HG03280 (cell line): ENCODE measurements around the gene XYLT1.

ENCODE experiments used
- ATAC-seq: cut with Tn5 transposase; IDR thresholded peaks from one replicate; pipeline ENCODE4 v1.9.1; 2021; ENCODE audit warnings: mild to moderate bottlenecking, moderate library complexity; ENCODE audit not compliant: unreplicated experiment

XYLT1 gene

DNA sequence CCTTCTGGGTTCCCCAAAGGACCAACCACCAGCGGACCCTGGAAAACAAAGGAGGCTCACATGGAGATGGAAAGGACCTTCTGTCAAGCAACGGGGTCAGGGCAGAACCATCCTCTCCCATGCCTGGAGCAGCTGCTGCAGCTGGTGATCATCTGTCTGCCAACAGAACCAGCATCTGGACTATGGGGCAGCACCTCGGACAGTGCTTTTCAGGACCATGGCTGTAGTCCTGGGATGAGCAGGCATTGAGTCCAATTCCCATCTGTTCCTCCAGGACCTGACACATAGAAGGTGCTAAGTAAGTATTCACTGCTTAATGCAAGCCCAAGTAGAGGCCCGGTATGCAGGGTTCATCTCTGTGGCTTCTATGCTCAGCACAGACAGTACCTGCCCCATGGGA is 304.7 kb downstream of the XYLT1 start:
- ATAC-seq, result no peak

DNA sequence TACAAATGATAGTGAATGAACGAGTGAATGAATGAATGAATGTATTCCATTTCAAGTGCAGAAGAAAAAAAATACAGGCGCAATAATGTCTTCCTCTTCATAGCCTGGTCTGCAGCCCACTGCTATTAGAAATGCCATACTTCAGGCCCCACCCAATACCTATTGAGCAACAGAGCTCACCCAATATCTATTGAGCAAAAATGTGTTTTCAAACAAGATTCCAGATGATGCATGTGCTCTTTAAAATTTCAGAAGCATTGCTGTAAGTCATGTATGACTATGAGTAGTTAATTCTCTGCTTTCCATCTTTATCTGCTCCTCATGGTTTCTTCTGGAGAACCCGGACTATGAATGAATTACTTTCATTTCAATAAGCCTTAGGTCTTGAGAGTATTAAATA is 308.2 kb downstream of the XYLT1 start:
- no peak for ATAC-seq

GRCh38 chr16:17160920-17161431 is 309.8 kb downstream of the XYLT1 start:
- ATAC-seq, result no peak

DNA sequence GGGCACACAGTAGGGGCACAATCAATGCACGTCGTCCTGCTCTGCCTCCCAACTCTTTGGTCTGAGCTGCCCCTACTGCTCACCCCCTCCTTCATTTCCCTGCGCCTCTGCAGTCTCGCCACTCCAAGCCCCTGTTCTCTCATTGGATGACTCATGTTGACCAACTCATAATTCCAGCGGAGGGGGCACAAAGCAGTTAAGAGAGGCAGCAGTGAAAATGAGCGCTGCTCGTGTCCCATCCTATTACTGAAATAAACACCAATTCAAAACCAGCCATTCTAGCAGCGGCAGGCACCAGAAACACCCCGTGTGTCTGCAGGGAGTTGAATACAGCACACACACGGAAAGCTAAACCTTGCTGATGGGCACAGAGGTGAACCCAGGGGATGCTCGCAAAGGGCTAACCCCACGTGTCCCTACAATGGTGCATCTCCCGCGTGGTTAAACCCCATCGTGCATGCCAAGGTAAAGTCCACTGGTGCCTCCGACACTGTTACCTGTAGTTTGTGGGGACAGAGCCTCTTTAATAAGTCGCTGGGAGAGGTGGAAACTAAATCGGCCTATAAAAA is 310.4 kb downstream of the XYLT1 start:
- no peak for ATAC-seq

DNA sequence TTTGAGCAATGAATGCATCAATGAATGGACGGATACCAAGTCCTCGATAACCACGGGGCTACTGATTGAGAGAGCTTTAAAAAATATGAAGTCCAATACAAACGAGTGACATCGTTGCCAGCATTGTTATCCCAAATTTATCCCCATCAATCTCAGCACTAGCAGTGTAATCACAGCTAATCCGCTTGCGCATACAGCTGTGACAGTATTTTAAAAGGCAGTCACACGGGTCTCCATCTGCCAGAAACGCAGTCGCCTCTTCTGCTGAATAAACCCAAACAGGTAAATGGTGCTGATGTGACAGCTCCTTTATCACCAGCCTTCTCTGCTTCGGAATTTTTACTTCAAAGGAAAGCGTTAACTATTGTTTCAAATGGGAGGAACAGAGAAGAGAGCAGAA is 311.1 kb downstream of the XYLT1 start:
- no peak for ATAC-seq

DNA sequence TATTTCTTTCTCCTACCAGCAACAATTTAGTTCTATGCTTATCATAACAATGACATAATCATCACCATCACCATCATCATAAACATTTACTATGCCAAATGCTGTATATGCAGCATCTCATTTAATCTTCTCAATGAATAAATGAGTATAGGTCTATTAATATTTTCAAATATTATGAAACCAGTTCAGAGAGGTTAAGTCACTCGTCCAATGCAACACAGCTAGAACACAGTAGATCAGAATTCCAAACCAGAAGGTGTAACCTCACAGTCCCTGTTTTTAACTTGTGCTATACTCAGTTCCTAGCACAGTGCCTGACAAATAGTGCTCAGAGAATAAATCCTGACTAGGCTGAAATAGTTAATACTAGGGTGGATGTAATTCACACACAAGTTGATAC is 314.8 kb downstream of the XYLT1 start:
- no peak for ATAC-seq

DNA sequence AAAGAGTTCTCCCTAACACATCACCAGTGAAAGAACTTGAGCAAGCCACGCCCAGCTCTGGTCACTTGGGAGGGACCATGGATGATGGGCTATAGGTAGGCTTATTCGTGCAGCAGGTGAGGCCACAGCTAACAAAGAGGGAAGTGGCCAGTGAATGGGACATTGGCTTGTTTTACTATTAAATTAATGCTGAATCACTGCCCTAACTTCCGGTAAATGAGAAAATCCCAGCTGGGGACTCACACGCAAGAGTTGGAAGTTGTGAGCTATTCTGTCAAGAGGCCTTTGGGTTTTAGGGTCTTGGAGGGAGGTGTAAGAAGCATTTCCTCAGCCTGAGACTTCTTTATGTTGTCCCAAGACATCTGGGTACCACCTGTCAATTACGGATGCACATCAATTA is 315.3 kb downstream of the XYLT1 start:
- ATAC-seq, result no peak

- no peak for ATAC-seq
Measured at GRCh38 chr16:17154981-17155380, 315.8 kb downstream of the XYLT1 start.

DNA sequence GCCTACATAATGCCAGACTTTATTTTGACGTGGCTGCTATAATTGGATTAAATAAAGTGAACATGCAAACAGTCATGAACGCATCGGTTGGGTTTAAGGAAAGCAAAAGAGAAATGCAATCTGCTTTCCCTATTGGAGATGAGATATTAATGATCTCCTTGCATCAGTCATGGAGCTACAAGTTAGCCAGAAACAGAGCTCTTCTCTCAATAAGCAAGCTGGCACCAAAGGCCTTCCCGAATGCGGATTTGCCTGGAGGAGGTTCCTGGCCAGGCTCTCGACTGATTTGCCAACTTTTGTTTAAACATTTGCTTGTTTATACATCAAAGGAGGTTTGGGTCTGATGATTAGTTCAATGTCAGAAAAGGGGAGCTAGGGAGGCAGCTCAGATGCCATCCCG is 318.4 kb downstream of the XYLT1 start:
- no peak for ATAC-seq

GRCh38 chr16:17151335-17151734 is 319.4 kb downstream of the XYLT1 start:
- ATAC-seq, result no peak

DNA sequence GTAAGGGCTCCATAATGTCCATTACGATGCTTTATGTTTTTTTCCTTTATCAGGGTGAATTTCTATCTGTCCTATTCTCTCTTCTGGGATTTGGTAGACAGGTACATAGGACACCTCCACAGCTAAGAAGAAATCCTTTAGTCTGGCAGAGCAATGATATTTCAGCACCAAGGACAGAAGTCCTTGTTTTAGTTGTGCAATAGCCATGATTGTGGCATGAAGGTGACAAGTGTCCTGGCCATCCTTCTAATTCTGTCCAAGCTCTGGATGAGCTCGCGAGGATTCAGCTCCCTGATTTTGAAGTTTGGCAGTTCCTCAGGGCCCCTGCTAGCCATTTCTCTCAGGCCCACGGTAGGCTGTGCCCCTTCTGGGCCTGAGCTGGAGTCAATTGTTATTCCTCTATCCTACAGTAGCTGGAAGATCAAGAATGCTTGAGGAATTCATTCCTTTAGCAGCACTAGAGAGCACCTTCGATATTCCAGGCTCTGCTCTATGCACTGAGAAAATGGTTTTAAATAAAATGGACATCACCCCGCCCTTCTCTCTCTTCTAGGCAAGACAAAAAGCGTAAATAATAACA is 320.8 kb downstream of the XYLT1 start:
- ATAC-seq, result no peak

DNA sequence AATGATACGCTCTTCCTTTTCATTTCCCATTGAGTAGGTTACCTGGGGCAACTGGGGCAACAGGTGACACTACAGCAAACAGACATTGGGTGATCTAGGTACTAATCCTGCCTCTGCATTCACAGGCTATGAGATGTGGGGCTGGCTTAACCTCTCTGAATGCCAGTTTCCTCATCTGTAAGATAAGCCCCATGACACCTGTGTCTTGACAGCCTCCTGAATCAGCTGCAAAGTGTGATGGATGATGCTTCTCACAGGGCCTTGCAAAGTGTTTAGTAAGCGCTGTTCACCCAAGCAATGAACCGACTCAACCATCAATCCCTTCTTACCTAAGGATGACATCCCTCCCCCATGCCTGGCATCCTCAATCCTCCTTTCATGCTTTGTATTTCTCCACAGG is 322.8 kb downstream of the XYLT1 start:
- no peak for ATAC-seq

DNA sequence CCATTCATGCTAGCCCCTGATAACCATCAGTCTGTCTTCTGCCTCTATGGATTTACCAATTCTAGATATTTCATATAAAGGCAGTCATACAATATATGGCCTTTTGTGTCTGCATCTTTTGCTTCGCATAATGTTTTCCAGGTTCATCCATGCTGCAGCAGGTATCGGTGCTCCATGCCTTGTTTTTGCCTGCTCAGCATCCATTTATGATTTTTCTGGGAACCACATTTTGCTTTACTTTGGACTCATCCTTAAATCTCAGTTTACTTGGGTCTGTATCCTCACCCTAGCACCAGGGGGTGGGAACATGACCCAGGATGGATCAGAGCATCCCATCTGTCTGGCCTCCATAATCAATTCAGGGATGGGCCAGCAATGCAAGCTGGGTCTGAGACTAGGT is 325.7 kb downstream of the XYLT1 start:
- ATAC-seq, result no peak

DNA sequence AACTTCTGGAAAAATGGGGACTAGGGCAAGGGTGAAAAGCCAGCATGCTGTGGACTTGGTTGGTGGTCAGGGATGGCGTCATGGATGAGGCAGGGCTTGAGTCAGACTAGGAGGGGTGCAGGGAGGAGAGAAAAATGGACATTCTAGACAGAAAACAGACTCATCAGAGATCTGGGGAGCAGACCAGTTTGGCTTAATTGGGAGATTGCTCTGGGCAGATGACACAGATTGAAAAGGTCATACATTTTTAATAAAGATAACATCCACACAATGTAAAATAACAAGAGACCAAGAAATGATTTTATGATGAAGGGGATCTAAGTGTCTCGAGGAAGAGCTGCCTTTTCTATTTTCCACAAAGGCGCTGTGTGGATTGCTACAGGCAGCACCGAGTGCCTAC is 326.3 kb downstream of the XYLT1 start:
- no peak for ATAC-seq

DNA sequence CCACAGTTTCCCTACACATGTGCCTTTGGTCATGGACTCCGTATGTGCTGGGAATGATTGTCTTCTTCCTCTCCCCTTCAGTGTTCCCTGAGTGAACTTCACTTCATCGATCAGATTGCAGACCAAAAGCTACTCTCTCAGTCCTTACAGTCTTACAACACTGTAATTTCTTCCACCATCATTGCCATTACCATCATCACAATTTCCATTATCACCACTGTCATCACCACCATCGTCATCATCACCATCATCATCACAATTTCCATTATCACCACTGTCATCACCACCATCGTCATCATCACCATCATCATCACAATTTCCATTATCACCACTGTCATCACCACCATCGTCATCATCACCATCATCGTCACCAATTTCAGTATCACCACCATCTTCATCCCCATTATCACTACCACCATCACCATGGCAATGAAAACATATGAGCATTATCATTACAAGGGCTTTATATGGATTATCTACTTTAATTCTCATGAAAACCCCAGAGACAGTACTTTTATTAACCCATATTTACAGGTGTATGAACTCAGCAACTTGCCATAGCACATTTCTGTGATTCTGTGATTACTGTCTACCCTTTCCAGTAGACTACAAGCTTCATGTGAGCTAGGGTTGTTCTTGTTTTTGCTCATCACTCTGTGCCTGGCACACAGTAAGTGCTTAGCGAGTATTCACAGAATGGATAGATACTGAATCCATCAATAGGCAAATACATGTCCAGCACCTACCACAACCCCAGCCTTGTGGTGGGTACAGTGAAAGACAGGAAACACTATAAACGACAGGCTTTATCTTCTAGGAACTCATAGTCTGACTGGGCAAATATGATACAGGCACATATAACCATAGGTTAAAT is 327.0 kb downstream of the XYLT1 start:
- no peak for ATAC-seq

DNA sequence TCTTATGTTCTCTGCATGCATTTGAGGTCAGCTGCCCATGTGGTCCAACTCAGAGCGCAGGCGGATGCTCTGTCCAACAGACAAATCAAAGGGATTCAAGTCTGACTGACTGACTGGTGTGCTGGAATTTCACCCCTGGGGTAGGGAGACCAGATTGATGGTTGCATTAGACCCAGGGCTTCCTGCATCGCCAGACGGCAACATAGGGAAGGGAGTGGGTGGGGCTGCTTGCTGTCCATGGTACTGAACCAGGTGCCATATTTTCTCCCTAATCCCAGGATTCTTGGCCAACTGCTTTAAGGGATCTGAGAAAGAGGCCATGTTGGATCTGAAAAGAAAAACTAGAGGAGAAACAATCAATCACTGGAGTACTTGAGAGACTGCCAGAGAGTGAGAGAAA is 332.0 kb downstream of the XYLT1 start:
- no peak for ATAC-seq

- no peak for ATAC-seq
Measured at GRCh38 chr16:17135439-17135838, 335.3 kb downstream of the XYLT1 start.

DNA sequence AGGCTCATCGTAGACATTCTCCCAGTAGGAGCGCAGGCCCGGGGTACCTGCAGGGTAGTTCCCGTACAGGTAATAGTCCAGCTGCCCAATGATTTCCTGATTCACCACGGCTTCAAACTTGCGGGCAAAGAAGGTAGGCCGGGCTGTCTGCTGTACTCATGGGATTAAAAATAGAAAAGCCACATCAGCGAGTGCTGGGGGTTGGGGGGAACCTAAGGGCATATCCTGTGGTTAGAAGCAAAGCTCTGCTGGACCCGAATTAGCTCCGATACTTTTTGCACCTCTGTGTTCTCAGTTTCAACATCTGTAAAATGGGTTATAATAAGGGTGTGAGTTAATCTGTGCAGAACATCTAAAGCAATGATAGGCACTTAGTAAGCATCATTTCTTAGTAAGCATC is 336.2 kb downstream of the XYLT1 start:
- peak; percentile 84 for ATAC-seq

DNA sequence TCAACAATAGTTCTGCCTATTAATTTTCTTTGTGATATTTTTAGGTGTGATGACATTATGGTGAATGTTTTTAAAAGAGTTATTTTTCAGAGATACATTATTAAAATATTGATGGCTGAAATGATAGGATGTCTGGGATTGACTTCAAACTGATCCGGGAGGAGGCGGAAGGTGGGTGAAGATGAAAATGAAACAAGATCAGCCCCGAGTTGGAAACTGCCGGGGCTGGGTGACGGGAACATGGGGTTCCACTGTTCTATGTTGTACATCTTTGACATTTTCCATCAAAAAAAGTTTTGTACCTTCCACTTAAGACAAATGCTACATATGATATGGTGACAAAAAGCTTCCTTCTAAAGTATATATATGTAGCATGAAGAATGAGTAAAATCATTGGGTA is 336.9 kb downstream of the XYLT1 start:
- no peak for ATAC-seq

- no peak for ATAC-seq
Measured at GRCh38 chr16:17131351-17131750, 339.4 kb downstream of the XYLT1 start.

DNA sequence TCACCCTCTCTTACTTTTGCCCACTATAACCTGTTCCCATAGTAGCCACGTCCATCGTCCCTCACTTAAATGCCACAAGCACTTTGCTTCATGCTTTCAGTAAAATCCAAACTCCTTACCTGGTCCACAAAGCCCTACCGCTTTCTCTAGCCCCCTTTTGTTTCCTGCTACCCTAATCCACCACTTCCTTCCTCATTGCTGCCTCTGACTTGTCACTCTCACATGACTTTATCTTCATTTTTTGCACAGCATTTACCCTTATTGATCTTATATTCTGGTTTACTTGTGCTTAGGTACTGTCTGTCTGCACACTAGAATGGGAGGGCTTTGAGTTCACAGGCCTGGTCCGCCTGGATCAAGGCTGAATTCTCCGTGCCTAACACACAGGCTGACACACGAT is 340.0 kb downstream of the XYLT1 start:
- ATAC-seq, result no peak

DNA sequence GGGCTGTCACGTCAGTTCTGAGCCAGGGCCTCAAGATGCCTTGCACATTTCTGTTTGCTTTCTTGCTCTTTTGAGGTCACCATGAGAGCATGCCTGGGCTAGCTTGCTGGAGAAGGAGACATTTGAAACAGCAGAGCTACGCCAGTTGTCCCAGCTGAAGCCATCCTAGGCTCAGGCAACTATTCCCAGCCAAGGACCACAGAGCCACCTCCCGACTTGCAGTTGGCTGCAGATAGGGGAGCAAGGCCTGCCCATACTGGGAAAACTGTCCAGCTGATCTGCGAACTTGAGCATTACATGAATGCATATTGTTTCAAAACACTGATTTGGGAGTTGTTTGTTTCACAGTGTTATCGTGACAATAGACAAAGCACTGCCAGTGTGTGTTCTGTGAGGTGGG is 340.8 kb downstream of the XYLT1 start:
- ATAC-seq, result no peak
